Keratinocyte (primary cell): ENCODE measurements around the gene ZNF584. TPM values are rescaled to one million over a fixed set of nuclear protein-coding genes. Genes with fewer than 3 reads are reported as not detected.

ENCODE experiments used
- DNase-seq: peaks from one replicate; pipeline ENCODE4 v3.0.0-alpha.2; 2011; ENCODE audit warnings: low read depth, missing footprints, low spot score
- FAIRE-seq: peaks from 2 replicates; lab custom pipeline; 2011; peaks lifted over from hg19 to GRCh38; lab: Jason Lieb, UNC
- H2AFZ ChIP-seq: 2 replicates; pipeline ENCODE4 v1.6.0; 2012; ENCODE audit warnings: low read length, control low read depth, inconsistent platforms; ENCODE audit not compliant: control insufficient read depth
- H3K27ac ChIP-seq: 2 replicates; pipeline ENCODE4 v1.5.1; 2011; ENCODE audit warnings: low read length; ENCODE audit not compliant: control insufficient read depth, insufficient read depth
- H3K27me3 ChIP-seq: 3 replicates; pipeline ENCODE4 v1.6.0; 2011; ENCODE audit warnings: low read length; ENCODE audit not compliant: control insufficient read depth, insufficient read depth; ENCODE audit errors: extremely low read depth
- H3K36me3 ChIP-seq, 2 experiments: 2 replicates in 1 of 2; 3 replicates in 1 of 2; pipeline ENCODE4 v1.5.1; 2011; ENCODE audit warnings: low read length in 2 of 2, mild to moderate bottlenecking in 1 of 2; ENCODE audit not compliant: control insufficient read depth in 2 of 2, insufficient read depth in 2 of 2; ENCODE audit errors: extremely low read depth in 1 of 2
- H3K4me1 ChIP-seq: 3 replicates; pipeline ENCODE4 v1.5.1; 2011; ENCODE audit warnings: low read length; ENCODE audit not compliant: control insufficient read depth, insufficient read depth; ENCODE audit errors: extremely low read depth
- H3K4me2 ChIP-seq: 3 replicates; pipeline ENCODE4 v1.6.0; 2011; ENCODE audit warnings: low read depth, low read length; ENCODE audit not compliant: control insufficient read depth, insufficient read depth; ENCODE audit errors: extremely low read depth
- H3K4me3 ChIP-seq, 3 experiments: fragments of 200-600 bp in 1 of 3; sonication (generic) in 1 of 3; 2 replicates in 2 of 3; 3 replicates in 1 of 3; pipeline ENCODE4 v1.5.1; 2011 to 2016; ENCODE audit warnings: low read length in 3 of 3, mild to moderate bottlenecking in 3 of 3, control low read depth in 2 of 3, inconsistent platforms in 1 of 3, low read depth in 1 of 3, mixed read lengths in 1 of 3, mixed run types in 1 of 3, moderate library complexity in 1 of 3; ENCODE audit not compliant: control insufficient read depth in 2 of 3, insufficient read depth in 2 of 3; ENCODE audit errors: extremely low read depth in 1 of 3
- H3K79me2 ChIP-seq: 2 replicates; pipeline ENCODE4 v1.6.0; 2012; ENCODE audit warnings: low read length; ENCODE audit not compliant: control insufficient read depth, insufficient read depth
- H3K9ac ChIP-seq: 3 replicates; pipeline ENCODE4 v1.6.0; 2011; ENCODE audit warnings: low read length; ENCODE audit not compliant: control insufficient read depth, insufficient read depth; ENCODE audit errors: extremely low read depth
- H3K9me1 ChIP-seq: 3 replicates; pipeline ENCODE4 v1.6.0; 2011; ENCODE audit warnings: low read length; ENCODE audit not compliant: control insufficient read depth, insufficient read depth; ENCODE audit errors: extremely low read depth
- H3K9me3 ChIP-seq: 2 replicates; pipeline ENCODE4 v1.5.1; 2012; ENCODE audit warnings: low read depth, low read length; ENCODE audit not compliant: control insufficient read depth
- H4K20me1 ChIP-seq: 3 replicates; pipeline ENCODE4 v1.6.0; 2011; ENCODE audit warnings: low read length; ENCODE audit not compliant: control insufficient read depth, insufficient read depth; ENCODE audit errors: extremely low read depth
- EZH2 ChIP-seq: IDR thresholded peaks from one replicate; pipeline ENCODE4 v1.6.1; 2012; ENCODE audit warnings: inconsistent platforms, mild to moderate bottlenecking, low read length, moderate library complexity
- dilution Hi-C: fragments of 300-500 bp; cut with MboI; formaldehyde crosslinking; loops from one replicate; pipeline ENCODE4 v1.7.0; 2020; ENCODE audit warnings: low sequenced_read_pairs; ENCODE audit not compliant: extremely low pct_ligation_motif_present
- polyA plus RNA-seq, 5 experiments: library from polyadenylated mRNA; depleted of rRNA in 3 of 5; stranded (reverse) in 3 of 5; stranded (forward) in 1 of 5; unstranded in 1 of 5; fragments of >200 nt; gene quantifications; 1 replicate in 1 of 5; 2 replicates in 3 of 5; 3 replicates in 1 of 5; pipeline versions ENCODE4 v1.2.1 to v1.2.3, GENCODE V29; 2011 to 2012; ENCODE audit warnings: missing spikeins in 2 of 5, low read depth in 1 of 5, low replicate concordance in 1 of 5
- TF ChIP-seq, protein P1 (sequence below), 3 experiments: IDR thresholded peaks in 1 of 3; conservative IDR thresholded peaks in 1 of 3; optimal IDR thresholded peaks in 1 of 3; 2 replicates in 2 of 3; 3 replicates in 1 of 3; pipeline versions ENCODE3 to v1.5.1; 2011; ENCODE audit warnings: low read length in 3 of 3, mild to moderate bottlenecking in 3 of 3, moderate library complexity in 2 of 3, control low read depth in 1 of 3, inconsistent platforms in 1 of 3; ENCODE audit not compliant: insufficient read depth in 2 of 3; ENCODE audit errors: extremely low read depth in 1 of 3

ZNF584 gene
- polyA plus RNA-seq, 1 donor (not counting 4 experiments of a cell fraction or from before 2014, with no cell fraction given), result 12.2 TPM

- DNase-seq (no peak), FAIRE-seq (no peak)
- H2AFZ ChIP-seq, result no peak overlapping the region
- no peak overlapping the region for H3K27ac ChIP-seq
- no peak overlapping the region for H3K4me3 ChIP-seq
- no peaks in the 10 kb centered on the region for H4K20me1 ChIP-seq
- H3K36me3 ChIP-seq, result peaks cover 14 to 17% of the 10 kb centered on the region in 2 experiments
- dilution Hi-C loops, result no loop called here
- no peaks in the 10 kb centered on the region for H3K27me3 ChIP-seq
- H3K9ac ChIP-seq, result no peak overlapping the region
- H3K79me2 ChIP-seq, result no peaks in the 10 kb centered on the region
- H3K9me3 ChIP-seq, result peaks cover 37% of the 10 kb centered on the region
- TF ChIP-seq, protein P1, sequence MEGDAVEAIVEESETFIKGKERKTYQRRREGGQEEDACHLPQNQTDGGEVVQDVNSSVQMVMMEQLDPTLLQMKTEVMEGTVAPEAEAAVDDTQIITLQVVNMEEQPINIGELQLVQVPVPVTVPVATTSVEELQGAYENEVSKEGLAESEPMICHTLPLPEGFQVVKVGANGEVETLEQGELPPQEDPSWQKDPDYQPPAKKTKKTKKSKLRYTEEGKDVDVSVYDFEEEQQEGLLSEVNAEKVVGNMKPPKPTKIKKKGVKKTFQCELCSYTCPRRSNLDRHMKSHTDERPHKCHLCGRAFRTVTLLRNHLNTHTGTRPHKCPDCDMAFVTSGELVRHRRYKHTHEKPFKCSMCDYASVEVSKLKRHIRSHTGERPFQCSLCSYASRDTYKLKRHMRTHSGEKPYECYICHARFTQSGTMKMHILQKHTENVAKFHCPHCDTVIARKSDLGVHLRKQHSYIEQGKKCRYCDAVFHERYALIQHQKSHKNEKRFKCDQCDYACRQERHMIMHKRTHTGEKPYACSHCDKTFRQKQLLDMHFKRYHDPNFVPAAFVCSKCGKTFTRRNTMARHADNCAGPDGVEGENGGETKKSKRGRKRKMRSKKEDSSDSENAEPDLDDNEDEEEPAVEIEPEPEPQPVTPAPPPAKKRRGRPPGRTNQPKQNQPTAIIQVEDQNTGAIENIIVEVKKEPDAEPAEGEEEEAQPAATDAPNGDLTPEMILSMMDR (optimal IDR thresholded peaks at IDR 0.05 in 1 of 3, IDR thresholded peaks at IDR 0.05 in 1 of 3, conservative IDR thresholded peaks at IDR 0.05 in 1 of 3; ENCODE audit: extremely low read depth in 1 of 3, insufficient read depth in 2 of 3, low read length in 3 of 3), result no peak
- TF ChIP-seq EZH2, result no peak
- H3K9me1 ChIP-seq, result no peaks in the 10 kb centered on the region
- peaks cover 16% of the 10 kb centered on the region for H3K4me1 ChIP-seq
- H3K4me2 ChIP-seq, result no peak overlapping the region
These were observed 21.3 kb downstream of the ZNF584 start for GRCh38 chr19:58429745-58430144.

GRCh38 chr19:58434217-58434616 lies 25.8 kb downstream of the ZNF584 start:
- Histone ChIP-seq H3K9me1 (no peaks in the 10 kb centered on the region), H3K36me3 (peaks cover 17 to 21% of the 10 kb centered on the region in 2 experiments), H3K27me3 (no peaks in the 10 kb centered on the region), H3K4me3 (no peak overlapping the region), H4K20me1 (no peaks in the 10 kb centered on the region), H3K4me2 (no peak overlapping the region), H3K9me3 (peaks cover 46% of the 10 kb centered on the region), H3K79me2 (peaks cover 3% of the 10 kb centered on the region), H3K4me1 (peaks cover 2% of the 10 kb centered on the region), H3K27ac (no peak overlapping the region), H2AFZ (no peak overlapping the region), H3K9ac (no peak overlapping the region)
- dilution Hi-C loops, result no loop called here
- FAIRE-seq (no peak), DNase-seq (no peak)
- no peak for TF ChIP-seq EZH2
- TF ChIP-seq, protein P1 (optimal IDR thresholded peaks at IDR 0.05 in 1 of 3, IDR thresholded peaks at IDR 0.05 in 1 of 3, conservative IDR thresholded peaks at IDR 0.05 in 1 of 3; ENCODE audit: extremely low read depth in 1 of 3, insufficient read depth in 2 of 3, low read length in 3 of 3), result no peak
